ENCODE measurements around the gene GLG1. TPM values are rescaled to one million over a fixed set of nuclear protein-coding genes. Genes with fewer than 3 reads are reported as not detected.

Gene GLG1
- total RNA-seq, 1 experiment from 2014 or later = 99.1 TPM

Other genes starting within 250 kb of the GLG1 start
- gene NPIPB15, start 230.8 kb downstream of the GLG1 start, total RNA-seq (2022) = 3.5 and 4.4 TPM in 2 replicates
- 0.89 TPM in 1 of 2 replicates, not detected in the other for gene CLEC18B, start 185.6 kb downstream of the GLG1 start, total RNA-seq (2022)
- gene RFWD3, start 59.8 kb upstream of the GLG1 start, total RNA-seq (2022) = 31.2 and 33.7 TPM in 2 replicates
- gene MLKL, start 93.7 kb upstream of the GLG1 start, total RNA-seq (2022) = 12.1 and 14.2 TPM in 2 replicates
- gene FA2H, start 167.7 kb upstream of the GLG1 start, total RNA-seq (2022) = not detected in 2 replicates

Data from MCF 10A (cell line).